ENCODE measurements around the gene NUCKS1.

The NUCKS1 gene

GRCh38 chr1:205764578-205764977 lies 14.6 kb upstream of the NUCKS1 start:
- no peak for DNase-seq (ENCODE audit: low read depth)
- in situ Hi-C loops (cut with HindIII; ENCODE audit: low sequenced_read_pairs) = no loop called here
- no peak for TF ChIP-seq CTCF (IDR thresholded peaks at IDR 0.05; ENCODE audit: low read depth, low read length, missing control alignments)
- H3K4me3 ChIP-seq (ENCODE audit: low read depth, low read length) = no peak overlapping the region

- TF ChIP-seq CTCF (IDR thresholded peaks at IDR 0.05; ENCODE audit: low read depth, low read length, missing control alignments) = no peak
- DNase-seq (ENCODE audit: low read depth) = no peak
- in situ Hi-C loops (cut with HindIII; ENCODE audit: low sequenced_read_pairs) = no loop called here
- no peak overlapping the region for H3K4me3 ChIP-seq (ENCODE audit: low read depth, low read length)
These were observed 14.0 kb upstream of the NUCKS1 start for GRCh38 chr1:205763980-205764379.

- in situ Hi-C loops (cut with HindIII; ENCODE audit: low sequenced_read_pairs) = no loop called here
- no peak for DNase-seq (ENCODE audit: low read depth)
- no peak overlapping the region for H3K4me3 ChIP-seq (ENCODE audit: low read depth, low read length)
- TF ChIP-seq CTCF (IDR thresholded peaks at IDR 0.05; ENCODE audit: low read depth, low read length, missing control alignments) = no peak
These were observed 10.6 kb upstream of the NUCKS1 start for GRCh38 chr1:205760606-205761005.

GRCh38 chr1:205756552-205756951 lies 6.6 kb upstream of the NUCKS1 start:
- H3K4me3 ChIP-seq (ENCODE audit: low read depth, low read length) = no peak overlapping the region
- in situ Hi-C loops (cut with HindIII; ENCODE audit: low sequenced_read_pairs) = no loop called here
- no peak for DNase-seq (ENCODE audit: low read depth)
- TF ChIP-seq CTCF (IDR thresholded peaks at IDR 0.05; ENCODE audit: low read depth, low read length, missing control alignments) = no peak

- DNase-seq (ENCODE audit: low read depth) = no peak
- no peak for TF ChIP-seq CTCF (IDR thresholded peaks at IDR 0.05; ENCODE audit: low read depth, low read length, missing control alignments)
- H3K4me3 ChIP-seq (ENCODE audit: low read depth, low read length) = no peak overlapping the region
- in situ Hi-C loops (cut with HindIII; ENCODE audit: low sequenced_read_pairs) = no loop called here
These were observed 4.9 kb upstream of the NUCKS1 start for GRCh38 chr1:205754857-205755256.

GRCh38 chr1:205751036-205751651 lies 1.2 kb upstream of the NUCKS1 start:
- no peak for TF ChIP-seq CTCF (IDR thresholded peaks at IDR 0.05; ENCODE audit: low read depth, low read length, missing control alignments)
- in situ Hi-C loops (cut with HindIII; ENCODE audit: low sequenced_read_pairs) = no loop called here
- no peak overlapping the region for H3K4me3 ChIP-seq (ENCODE audit: low read depth, low read length)
- no peak for DNase-seq (ENCODE audit: low read depth)

Data from astrocyte of the cerebellum (primary cell).